PC-3 (cell line): Measurements from ENCODE around the gene OTOF. TPM values are rescaled to one million over a fixed set of nuclear protein-coding genes. Genes with fewer than 3 reads are reported as not detected.

Experiments used
- ATAC-seq: fragments of 200-7000 bp; cut with Tn5 transposase; 2 replicates; pipeline ENCODE4 v1.9.1; 2020; ENCODE audit warnings: mild to moderate bottlenecking, moderate library complexity
- BruUV-seq: library from RNA; stranded (reverse); fragments of 400-500 nt; replicated peaks from 2 replicates; lab custom pipeline; 2021; lab: Mats Ljungman, UMichigan
- CTCF ChIA-PET: fragments of 300-600 bp; sonication (Branson Sonifier 250); formaldehyde crosslinking; loops from one replicate; lab custom pipeline; 2022; ENCODE audit warnings: antibody characterized with exemption; lab: Charles Lee
- POLR2A ChIA-PET: fragments of 300-600 bp; sonication (Branson Sonifier 250); formaldehyde crosslinking; loops from one replicate; lab custom pipeline; 2022; ENCODE audit warnings: antibody characterized with exemption; ENCODE audit not compliant: unreplicated experiment; lab: Charles Lee
- DNase-seq: peaks from one replicate; pipeline ENCODE4 v3.0.0-alpha.2; 2015
- H2AFZ ChIP-seq: fragments of 300-600 bp; sonication (generic); 2 replicates; pipeline ENCODE4 v1.6.0; 2016; ENCODE audit warnings: antibody characterized with exemption, low read length
- H3F3A ChIP-seq: fragments of 300-600 bp; sonication (generic); one replicate; pipeline ENCODE4 v1.6.0; 2017; ENCODE audit warnings: antibody characterized with exemption, low read length, control low read depth, mild to moderate bottlenecking; ENCODE audit not compliant: unreplicated experiment
- H3K27ac ChIP-seq: fragments of 300-600 bp; sonication (generic); 2 replicates; pipeline ENCODE4 v1.5.1; 2016; ENCODE audit warnings: mild to moderate bottlenecking, low read length
- H3K27me3 ChIP-seq: fragments of 300-600 bp; sonication (generic); 2 replicates; pipeline ENCODE4 v1.6.1; 2016; ENCODE audit warnings: low read length, mixed read lengths
- H3K36me3 ChIP-seq: fragments of 300-600 bp; sonication (generic); 2 replicates; pipeline ENCODE4 v1.6.1; 2016; ENCODE audit warnings: low read depth, mixed run types, low read length, mixed read lengths
- H3K4me1 ChIP-seq: fragments of 300-600 bp; sonication (generic); 2 replicates; pipeline ENCODE4 v1.5.1; 2016; ENCODE audit warnings: low read length; ENCODE audit not compliant: insufficient read depth
- H3K4me2 ChIP-seq: fragments of 300-600 bp; sonication (generic); 2 replicates; pipeline ENCODE4 v1.6.0; 2016; ENCODE audit warnings: low read length
- H3K4me3 ChIP-seq: fragments of 300-600 bp; sonication (generic); 2 replicates; pipeline ENCODE4 v1.5.1; 2016; ENCODE audit warnings: mild to moderate bottlenecking, low read length, mixed read lengths
- H3K79me2 ChIP-seq: fragments of 300-600 bp; sonication (generic); 2 replicates; pipeline ENCODE4 v1.6.1; 2017; ENCODE audit warnings: low read length, mixed read lengths
- H3K9ac ChIP-seq: fragments of 300-600 bp; sonication (generic); 2 replicates; pipeline ENCODE4 v1.6.0; 2016; ENCODE audit warnings: mild to moderate bottlenecking, low read length
- H3K9me2 ChIP-seq: fragments of 300-600 bp; sonication (generic); replicated peaks from 2 replicates; pipeline ENCODE4 v1.6.1; 2016; ENCODE audit warnings: mixed run types, low read length, mixed read lengths
- H3K9me3 ChIP-seq: fragments of 300-600 bp; sonication (generic); 2 replicates; pipeline ENCODE4 v1.6.1; 2016; ENCODE audit warnings: low read length, mixed read lengths
- H4K20me1 ChIP-seq: fragments of 300-600 bp; sonication (generic); 2 replicates; pipeline ENCODE4 v1.6.1; 2016; ENCODE audit warnings: low read length, mixed read lengths
- CTCF ChIP-seq: fragments of 300-600 bp; sonication (generic); conservative IDR thresholded peaks from 2 replicates; pipeline ENCODE4 v1.5.1; 2017; ENCODE audit warnings: antibody characterized with exemption, low read depth, mild to moderate bottlenecking, low read length
- EZH2 ChIP-seq: fragments of 300-600 bp; sonication (generic); IDR thresholded peaks from one replicate; pipeline ENCODE4 v1.6.1; 2017; ENCODE audit warnings: antibody characterized with exemption, mild to moderate bottlenecking, low read length; ENCODE audit not compliant: unreplicated experiment
- EZH2phosphoT487 ChIP-seq: fragments of 300-600 bp; sonication (generic); IDR thresholded peaks from 2 replicates; pipeline ENCODE4 v1.6.1; 2018; ENCODE audit warnings: mild to moderate bottlenecking, antibody characterized with exemption, low read length, borderline replicate concordance
- intact Hi-C: fragments of 100-400 bp; cut with micrococcal nuclease; formaldehyde crosslinking; loops from 2 replicates; pipeline ENCODE4 v1.9.0; 2023
- total RNA-seq: library from RNA; depleted of rRNA; stranded (reverse); fragments of >200 nt; gene quantifications from 2 replicates; pipeline ENCODE4 v1.2.3, GENCODE V29; 2014

The OTOF gene
- total RNA-seq, 1 experiment from 2014 or later, result not detected

- ChIA-PET POLR2A (no interaction called here), CTCF (no interaction called here)
- no peaks in the 10 kb centered on the region for H3K79me2 ChIP-seq
- H3K27ac ChIP-seq, result no peak overlapping the region
- intact Hi-C loops, result no loop called here
- ATAC-seq (no peak), DNase-seq (no peak)
- H3K4me2 ChIP-seq, result no peak overlapping the region
- BruUV-seq, result no TSS peak
- no peaks in the 10 kb centered on the region for H3K9me3 ChIP-seq
- H3F3A ChIP-seq, result no peaks in the 10 kb centered on the region
- no peaks in the 10 kb centered on the region for H3K9me2 ChIP-seq
- peaks cover under 1% of the 10 kb centered on the region; the same call in 1 of the 2 replicates for H3K4me1 ChIP-seq
- no peak overlapping the region for H2AFZ ChIP-seq
- TF ChIP-seq CTCF (no peak), EZH2 (no peak)
- no peaks in the 10 kb centered on the region for H3K27me3 ChIP-seq
- no peak overlapping the region for H3K4me3 ChIP-seq
- no peaks in the 10 kb centered on the region for H3K36me3 ChIP-seq
- no peaks in the 10 kb centered on the region for H4K20me1 ChIP-seq
- H3K9ac ChIP-seq, result no peak overlapping the region
These were observed 16.3 kb downstream of the OTOF start for GRCh38 chr2:26461601-26462023.

GRCh38 chr2:26460613-26461031 is 17.3 kb downstream of the OTOF start:
- no peak overlapping the region for H3K9ac ChIP-seq
- BruUV-seq, result no TSS peak
- H4K20me1 ChIP-seq, result no peaks in the 10 kb centered on the region
- H3K9me2 ChIP-seq, result no peaks in the 10 kb centered on the region
- H3F3A ChIP-seq, result no peaks in the 10 kb centered on the region
- no peaks in the 10 kb centered on the region for H3K79me2 ChIP-seq
- intact Hi-C loops, result no loop called here
- ATAC-seq, result no peak
- CTCF ChIA-PET, result no interaction called here
- no peak for DNase-seq
- H3K4me2 ChIP-seq, result no peak overlapping the region
- POLR2A ChIA-PET, result no interaction called here
- H3K36me3 ChIP-seq, result no peaks in the 10 kb centered on the region
- H2AFZ ChIP-seq, result no peak overlapping the region
- no peaks in the 10 kb centered on the region for H3K9me3 ChIP-seq
- peaks cover 5% of the 10 kb centered on the region; the same call in 1 of the 2 replicates for H3K4me1 ChIP-seq
- no peak overlapping the region for H3K27ac ChIP-seq
- no peaks in the 10 kb centered on the region for H3K27me3 ChIP-seq
- no peak overlapping the region for H3K4me3 ChIP-seq
- TF ChIP-seq CTCF, result no peak
- TF ChIP-seq EZH2, result no peak
- no peak for TF ChIP-seq EZH2phosphoT487

- Histone ChIP-seq H3K4me3 (no peak overlapping the region), H3K27ac (no peak overlapping the region), H3K36me3 (no peaks in the 10 kb centered on the region), H3K27me3 (no peaks in the 10 kb centered on the region), H3K9me3 (no peaks in the 10 kb centered on the region), H3K79me2 (no peaks in the 10 kb centered on the region), H3F3A (no peaks in the 10 kb centered on the region), H3K4me2 (no peak overlapping the region), H3K9ac (no peak overlapping the region), H2AFZ (no peak overlapping the region), H4K20me1 (no peaks in the 10 kb centered on the region), H3K9me2 (no peaks in the 10 kb centered on the region), H3K4me1 (peaks cover 5% of the 10 kb centered on the region; the same call in 1 of the 2 replicates)
- DNase-seq, result no peak
- ChIA-PET CTCF (no interaction called here), POLR2A (no interaction called here)
- intact Hi-C loops, result no loop called here
- ATAC-seq, result no peak
- BruUV-seq, result no TSS peak
- TF ChIP-seq EZH2, result no peak
- no peak for TF ChIP-seq EZH2phosphoT487
- TF ChIP-seq CTCF, result no peak
These were observed 17.8 kb downstream of the OTOF start for GRCh38 chr2:26459991-26460612.
